CD4-positive, alpha-beta T cell treated with Interleukin-2 at 100 ng/mL for 4 hours (primary cell): ENCODE measurements around the gene MED14.

Source experiments
- DNase-seq: peaks from one replicate; pipeline ENCODE4 v3.0.0-alpha.2; 2020; ENCODE audit warnings: low spot score

Gene MED14

DNA sequence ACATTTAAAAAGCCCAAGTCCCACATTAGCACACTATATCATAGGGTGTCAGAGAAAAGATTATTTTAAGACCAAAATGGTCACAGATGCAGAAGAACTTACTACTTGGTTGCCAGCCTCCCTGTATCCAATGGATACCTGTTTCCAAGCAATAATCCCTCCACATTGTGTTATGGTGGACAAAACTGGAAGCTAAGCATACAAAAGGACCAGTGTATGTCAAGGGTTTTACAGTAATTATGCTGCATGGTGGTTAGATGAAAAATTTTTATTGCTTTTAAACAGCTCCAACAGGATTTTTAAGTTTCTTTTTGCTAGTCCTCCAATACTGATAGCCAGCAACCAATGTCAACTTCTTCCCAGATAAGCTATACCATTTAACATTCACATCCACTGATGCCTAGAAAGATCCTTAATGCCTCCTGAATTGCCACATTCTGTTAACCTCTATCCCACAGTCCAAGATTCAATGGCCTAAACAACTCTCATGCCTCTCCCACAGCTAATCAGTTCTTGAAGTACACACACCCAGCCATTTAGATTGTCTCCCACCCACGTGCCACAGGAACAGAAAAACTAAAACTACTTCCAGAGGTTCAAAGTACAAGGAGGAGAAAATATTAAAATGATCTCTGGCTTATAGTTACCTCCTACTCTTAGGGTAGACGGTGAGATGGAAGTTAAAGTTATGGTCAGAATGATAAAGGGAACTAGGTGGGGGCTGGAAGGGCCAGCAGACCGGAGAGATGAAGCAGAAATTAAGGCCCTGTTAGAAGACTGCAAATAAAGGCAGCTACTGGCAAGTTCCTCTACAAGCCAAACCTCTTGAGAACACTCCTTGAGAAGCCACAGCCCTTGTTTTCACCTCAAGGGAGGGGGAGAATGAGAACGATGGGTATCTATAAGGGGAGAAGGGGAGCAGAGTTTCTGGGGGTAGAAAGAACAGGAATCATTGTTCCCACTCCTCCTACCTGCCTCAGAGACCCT lies 5.5 kb downstream of the MED14 start:
- DNase-seq, result no peak

DNA sequence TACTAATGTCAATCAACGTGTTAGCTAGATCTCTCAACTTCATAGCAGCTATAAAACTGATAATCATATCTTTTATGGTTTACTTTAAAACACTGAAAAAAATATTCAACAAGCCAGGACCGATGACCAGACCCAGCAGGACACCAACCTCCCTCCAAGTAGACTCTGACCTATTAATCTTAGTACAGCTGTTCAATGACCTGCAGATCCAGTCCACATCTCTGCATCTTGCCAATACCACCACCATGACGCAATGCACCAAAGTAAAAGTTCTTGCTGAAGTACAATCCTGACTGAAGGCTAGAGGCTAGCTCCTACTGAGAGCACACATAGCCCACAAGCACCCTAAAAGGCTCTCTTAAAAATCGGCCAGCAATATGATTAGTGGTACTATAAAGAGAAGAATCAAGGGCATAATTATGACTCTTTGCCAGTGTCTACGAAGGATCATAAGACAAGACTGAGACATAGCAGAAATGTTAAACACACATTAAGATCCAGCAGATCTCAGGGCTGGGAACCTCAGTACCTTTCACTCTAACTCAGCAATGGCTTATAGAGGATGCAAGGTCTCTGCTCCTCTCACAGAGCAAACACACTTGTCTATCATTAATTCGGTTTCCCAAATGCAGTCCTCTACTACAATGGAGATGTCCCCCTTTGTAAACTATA lies 7.6 kb downstream of the MED14 start:
- DNase-seq, result no peak

DNA sequence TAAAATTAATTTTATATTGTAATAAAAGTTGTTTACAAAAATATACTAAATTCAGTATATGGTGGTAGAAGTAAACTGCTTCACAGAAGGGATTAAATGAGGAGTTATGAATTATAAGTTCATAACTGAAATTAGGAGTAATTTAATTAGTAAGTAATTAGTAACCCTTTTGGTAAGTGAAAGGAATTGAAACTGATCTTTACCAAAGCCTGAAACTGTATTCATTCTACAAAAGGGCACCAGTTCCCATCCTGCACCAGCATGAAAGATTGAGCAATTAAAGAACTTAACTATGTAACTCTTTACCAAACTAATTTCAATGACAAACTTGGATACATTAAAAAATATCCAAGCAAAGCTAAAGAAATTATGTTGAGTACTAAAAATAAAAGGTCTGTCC lies 8.2 kb downstream of the MED14 start:
- DNase-seq, result no peak

DNA sequence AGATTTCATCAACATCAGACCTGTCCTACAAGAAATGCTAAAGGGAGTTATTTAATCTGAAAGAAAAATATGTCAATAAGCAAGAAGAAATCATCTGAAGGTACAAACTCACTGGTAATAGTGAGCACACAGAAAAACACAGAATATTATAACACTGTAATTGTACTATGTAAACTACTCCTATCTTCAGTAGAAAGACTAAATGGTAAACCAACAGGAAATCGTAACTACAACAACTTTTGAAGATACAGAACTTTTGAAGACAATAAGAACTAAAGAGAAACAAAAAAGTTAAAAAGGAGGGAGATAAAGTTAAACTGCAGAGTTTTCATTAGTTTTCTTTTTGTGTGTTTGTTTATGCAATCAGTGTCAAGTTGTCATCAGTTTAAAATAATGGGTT lies 12.4 kb downstream of the MED14 start:
- no peak for DNase-seq

DNA sequence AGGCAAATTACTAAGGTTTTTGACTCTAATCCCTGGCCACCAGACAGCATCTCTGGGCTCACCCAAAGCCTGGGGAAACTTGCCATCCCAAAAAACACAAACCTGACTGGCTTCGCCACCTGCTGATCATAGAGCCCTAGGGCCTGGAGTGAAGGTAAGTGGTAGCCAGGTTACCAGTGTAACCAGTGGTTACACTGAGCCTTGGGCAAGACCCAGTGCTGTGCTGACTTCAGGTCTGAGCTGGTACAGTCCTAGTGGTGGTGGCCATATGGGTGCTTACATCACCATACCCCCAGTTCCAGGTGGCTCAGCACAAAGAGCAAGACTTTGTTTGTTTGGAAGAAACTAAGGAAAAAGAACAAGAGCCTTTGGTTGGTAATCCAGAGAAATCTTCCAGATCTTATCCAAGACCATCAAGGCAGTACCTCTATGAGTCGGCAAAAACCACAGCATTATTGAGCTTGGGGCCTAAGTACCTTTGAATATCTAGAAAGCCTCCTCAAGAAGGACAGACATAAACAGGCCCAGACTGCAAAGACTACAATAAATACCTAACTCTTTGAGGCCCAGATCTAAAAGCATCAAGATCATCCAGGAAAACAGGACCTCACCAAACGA lies 13.7 kb downstream of the MED14 start:
- no peak for DNase-seq

DNA sequence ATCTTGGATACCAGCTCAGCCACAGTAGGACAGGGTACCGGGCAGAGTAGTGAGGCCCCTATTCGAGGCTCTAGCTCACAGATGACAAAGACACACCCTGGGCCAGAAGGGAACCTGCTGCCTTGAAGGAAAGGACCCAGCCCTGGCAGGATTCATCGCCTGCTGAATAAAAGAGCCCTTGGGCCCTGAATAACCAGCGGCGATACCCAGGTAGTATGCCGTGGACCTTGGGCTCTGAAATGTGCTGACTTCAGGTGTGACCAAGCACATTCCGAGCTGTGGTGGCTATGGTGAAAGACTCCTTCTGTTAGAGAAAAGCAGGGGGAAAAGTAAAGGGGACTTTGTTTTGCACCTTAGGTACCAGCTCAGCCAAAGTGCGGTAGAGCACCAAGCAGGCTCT lies 14.6 kb downstream of the MED14 start:
- DNase-seq, result no peak

DNA sequence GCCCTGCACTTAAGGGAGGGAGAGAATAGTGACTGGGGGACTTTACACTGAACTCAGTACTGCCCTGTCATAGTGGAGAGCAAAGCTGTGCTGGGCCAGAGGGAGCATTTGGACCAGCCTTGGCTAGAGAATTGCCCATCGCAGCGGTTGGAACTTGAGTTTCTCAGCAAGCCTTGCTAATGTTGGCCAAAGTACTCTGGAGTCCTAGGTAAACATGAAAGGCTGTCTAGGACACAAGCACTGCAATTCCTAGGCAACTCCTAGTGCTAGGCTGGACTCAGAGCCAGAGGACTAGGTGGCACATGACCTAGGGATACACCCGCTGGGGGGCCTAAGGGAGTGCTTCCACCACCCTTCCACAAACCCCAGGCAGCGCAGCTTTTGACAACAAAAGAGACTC lies 15.0 kb downstream of the MED14 start:
- no peak for DNase-seq

DNA sequence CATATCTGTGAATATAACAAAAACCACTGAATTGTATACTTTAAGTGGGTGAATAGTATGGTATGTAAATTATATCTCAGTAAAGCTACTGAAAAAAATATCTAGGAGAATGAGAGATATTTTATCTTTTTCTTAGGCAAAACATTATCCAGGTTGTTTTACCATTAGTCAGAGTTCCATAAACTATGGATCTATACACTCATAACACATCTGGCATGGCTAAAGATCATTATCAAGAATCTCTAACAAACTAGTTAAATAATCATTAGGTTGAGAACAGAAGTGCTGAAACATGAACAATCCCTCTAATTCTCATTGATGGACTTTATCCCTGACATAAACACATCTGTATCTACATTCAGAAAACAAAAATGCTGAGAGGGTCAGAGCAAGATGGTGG lies 15.6 kb downstream of the MED14 start:
- no peak for DNase-seq

DNA sequence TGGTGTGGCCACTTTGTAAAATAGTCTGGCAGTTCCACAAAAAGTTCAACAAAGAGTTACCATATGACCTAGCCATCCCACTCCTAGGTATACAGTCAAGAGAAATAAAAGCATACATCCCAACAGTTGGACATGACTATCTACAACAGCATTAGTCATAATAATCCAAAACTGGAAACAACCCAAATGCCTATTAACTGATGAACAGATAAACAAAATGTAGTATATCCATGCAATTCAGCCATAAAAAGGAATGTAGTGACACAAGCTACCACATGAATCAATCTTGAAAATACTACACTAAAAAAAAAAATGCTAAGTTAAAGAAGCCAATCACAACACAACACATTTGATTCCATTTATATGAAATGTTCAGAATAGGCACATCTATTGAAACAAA lies 16.1 kb downstream of the MED14 start:
- no peak for DNase-seq

DNA sequence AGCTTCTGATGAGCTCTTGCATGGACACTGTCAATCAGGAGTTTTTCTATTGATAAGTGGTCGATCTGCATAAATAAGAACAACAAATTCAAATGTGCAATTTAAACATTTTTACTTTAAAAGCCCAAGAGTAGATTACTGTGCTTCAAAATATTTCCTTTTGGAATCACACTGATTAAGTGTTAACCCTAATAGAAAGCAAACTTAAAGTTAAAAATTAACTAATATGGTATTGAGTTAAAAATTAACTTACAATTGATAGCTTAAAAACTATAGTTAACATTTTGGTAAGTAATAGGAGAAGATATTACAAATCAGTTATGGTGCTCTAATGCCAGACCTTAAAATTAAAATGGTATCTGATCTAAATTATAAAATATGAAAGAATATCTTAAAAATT lies 25.9 kb downstream of the MED14 start:
- DNase-seq, result no peak

DNA sequence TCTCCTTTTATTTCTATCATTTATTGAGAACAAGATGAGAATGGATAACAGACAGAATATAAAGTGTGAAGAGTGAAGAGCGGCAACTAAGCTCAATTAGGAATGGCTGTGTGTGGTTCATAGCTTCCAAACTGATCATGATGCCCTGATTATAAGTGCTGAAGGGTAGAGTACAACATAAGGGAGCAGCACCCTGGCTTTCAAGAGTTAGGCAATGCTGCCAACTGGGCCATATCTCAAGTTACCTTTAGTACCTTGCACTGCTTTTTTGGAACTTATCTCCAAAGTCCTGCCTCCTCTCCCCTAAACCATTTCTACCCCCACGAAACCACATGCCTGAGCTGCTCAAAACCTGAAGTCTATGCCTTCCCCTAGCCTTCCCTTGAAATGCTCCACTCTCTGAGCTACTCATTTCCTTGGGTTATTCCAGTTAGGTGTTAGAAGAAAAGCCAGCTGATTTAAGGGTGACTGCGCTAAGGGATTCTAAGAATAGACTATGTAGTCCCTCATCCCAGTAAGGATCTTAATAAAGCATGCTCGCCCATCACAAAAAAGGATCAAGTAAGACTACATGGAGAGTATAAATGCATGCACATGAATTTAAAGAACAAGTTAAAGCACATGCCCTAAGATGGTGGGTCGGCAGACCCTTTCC lies 29.6 kb downstream of the MED14 start:
- DNase-seq, result no peak

DNA sequence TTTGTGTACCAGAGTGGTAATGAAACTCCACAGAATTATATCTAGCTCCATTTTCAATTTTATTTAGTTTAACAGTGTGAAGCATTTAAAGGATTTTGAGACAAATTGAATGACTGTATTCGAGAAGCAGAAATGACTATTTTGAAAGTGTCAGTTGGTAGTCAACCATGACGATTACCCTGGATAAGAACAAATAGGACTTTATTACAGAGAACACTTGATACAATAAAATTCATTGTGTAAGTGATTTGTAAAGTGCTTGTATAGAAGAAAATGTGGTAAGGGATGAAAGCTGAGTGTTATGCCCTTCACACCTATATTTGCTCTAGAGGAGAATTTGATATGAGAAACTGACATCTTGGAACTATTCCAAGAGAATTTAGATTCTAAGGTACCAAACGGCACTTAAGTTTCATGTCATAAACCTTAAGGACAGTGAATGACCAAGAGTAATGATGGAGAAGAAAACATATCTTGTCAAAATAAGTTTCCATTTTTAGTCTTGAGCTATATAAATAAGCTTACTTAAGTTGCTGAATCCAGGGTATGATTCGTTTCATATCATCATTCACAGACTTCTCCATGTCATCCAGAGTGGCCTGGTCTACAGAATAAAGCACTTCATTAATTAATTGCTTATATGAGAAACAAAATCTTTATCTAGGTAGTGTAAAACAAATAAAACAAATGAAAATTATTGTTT lies 34.6 kb downstream of the MED14 start:
- DNase-seq, result no peak

DNA sequence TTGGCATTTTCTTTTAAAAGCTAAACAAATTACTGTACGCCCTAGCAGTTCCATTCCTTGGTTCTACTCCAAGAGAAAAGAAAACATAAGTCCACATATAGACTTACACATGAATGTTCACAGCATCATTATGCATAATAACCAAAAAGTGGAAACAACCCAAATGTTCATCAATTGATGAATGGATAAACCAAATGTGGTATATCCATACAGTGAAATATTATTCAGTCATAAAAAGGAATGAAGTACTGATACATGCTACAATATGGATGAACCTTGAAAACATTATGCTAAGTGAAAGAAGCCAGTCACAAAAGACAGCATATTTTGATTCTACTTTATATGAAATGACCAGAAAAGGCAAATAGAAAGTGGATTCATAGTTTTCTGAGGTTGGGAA lies 36.5 kb downstream of the MED14 start:
- no peak for DNase-seq

DNA sequence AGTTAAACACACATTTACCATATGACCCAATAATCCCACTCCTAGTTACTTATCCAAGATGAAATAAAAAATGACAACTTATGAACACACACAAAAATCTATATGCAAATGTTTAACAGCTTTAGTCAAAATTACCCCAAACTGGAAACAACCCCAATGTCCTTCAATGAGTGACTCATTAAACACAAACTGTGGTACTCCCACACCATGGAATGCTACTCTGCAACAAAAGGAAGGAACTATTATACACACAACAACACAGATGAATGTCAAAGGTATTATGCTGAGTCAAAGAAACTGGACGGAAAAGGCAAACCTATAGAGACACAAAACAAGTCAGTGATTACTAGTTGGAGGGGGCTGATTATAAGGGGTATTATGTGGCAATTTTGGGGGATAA lies 40.5 kb downstream of the MED14 start:
- DNase-seq, result no peak

DNA sequence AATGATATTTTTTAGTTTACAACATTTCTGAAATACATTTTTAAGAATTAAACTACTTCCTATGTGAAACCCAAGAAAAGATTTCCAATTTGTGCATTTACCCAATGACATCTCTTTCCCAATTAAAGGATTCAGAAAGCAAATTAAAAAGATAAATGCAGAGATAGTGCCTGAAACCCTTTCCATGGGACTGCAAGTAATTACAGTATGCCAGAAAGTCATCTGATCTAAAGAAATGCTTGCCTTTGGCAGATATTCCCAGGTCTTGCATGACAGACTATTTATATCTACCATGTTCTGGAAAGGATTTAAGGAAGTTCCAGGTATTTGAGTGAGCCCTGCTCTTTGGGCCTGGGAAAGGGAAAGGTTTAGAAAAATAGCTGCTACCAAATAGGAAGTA lies 46.4 kb downstream of the MED14 start:
- DNase-seq, result no peak

DNA sequence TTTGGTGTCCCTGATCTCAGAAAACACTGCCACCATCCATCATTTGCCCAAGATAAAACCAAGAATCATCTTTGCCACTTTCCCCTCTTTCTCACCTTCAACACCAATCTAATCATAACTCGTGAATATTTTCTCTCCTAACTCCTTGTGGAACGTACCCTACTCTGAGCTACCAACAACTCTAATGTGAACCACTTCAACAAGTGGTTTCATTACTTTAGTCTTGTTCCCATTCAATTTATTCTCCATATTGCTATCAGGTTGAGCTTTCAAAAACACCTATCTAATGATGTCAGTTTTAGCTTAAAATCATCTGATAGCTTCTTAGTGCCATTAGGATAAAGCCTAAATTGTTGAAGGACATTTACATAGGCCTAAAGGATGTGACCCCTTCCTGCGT lies 48.2 kb downstream of the MED14 start:
- DNase-seq, result no peak

DNA sequence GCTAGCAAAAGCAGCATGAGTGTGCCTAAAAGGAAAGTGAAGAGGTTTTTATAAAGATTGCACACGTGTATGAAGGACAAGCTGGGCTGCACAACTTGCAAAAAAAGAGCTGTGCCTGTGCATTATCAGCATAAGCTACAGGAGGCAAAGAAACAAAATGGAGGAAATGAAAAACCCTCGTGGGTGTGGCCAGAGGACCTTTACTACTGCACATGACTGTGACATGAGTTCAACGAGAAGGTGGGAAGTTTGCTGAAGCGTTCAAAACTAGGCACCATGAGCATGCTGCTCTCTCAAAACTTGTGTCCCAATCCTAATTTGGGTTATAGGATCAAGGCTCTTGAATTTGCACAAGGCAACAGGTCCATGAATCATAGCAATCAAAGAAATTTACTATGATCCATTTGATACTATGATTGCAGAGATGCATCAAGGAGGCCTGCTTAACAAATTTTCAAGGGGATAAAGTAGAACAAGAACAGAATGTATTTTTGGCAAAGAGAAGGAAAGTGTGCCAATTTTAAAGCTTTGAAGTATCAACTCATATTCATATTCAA lies 49.9 kb downstream of the MED14 start:
- no peak for DNase-seq

DNA sequence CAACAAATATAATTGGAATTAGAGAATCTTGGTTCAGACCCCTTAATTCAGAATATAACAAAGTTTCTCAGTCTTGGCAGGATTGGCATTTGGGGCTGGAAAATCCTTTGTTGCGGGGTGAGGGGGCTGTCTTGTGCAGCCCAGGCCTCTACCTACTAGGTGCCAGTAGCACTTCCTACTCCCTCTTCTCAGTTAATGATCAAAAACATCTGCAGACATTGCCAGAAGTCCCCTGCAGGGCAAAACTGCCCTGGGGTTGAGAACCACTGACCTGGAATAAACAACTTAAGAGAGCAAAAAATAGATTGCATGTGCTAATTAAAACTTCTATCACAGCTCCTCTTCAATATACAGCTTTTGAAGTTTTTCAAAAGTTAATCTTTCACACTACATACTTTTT lies 51.2 kb downstream of the MED14 start:
- DNase-seq, result no peak

DNA sequence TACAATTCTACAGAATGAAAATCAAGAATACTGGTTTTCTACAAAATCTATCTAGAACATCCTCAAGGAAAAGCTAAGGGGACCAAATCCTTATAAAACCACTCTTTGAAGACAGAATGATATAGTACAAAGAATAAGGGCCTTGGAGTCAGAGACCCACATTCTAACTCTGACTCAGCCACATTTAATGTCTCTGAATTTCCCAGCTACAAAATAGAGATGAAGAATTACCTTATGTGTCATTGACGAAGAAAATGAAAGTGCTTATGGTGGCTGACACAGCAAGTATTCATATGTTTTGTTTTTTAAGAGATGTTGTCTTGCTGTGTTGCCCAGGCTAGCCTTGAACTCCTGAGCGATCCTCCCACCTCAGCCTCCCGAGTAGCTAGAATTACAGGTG lies 52.1 kb downstream of the MED14 start:
- DNase-seq, result no peak

DNA sequence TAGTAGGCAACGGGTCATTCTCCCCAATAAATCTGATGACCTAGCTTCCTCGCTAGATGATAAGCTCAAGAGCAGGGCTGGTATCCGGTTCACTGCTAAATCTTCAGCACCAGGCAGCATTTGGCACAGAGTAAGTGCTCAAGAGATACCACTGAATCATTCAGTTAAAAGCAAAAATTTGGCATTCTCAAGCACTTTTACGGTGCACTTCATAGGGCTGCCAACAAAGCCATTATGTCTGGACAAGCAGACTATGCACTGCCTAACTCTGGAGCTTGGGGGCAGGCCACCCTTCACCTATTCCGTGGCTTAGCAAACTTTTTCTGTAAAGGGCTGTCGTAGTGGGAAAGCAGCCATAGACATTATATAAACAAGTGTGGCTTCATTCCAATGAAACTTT lies 64.2 kb downstream of the MED14 start:
- DNase-seq, result no peak

DNA sequence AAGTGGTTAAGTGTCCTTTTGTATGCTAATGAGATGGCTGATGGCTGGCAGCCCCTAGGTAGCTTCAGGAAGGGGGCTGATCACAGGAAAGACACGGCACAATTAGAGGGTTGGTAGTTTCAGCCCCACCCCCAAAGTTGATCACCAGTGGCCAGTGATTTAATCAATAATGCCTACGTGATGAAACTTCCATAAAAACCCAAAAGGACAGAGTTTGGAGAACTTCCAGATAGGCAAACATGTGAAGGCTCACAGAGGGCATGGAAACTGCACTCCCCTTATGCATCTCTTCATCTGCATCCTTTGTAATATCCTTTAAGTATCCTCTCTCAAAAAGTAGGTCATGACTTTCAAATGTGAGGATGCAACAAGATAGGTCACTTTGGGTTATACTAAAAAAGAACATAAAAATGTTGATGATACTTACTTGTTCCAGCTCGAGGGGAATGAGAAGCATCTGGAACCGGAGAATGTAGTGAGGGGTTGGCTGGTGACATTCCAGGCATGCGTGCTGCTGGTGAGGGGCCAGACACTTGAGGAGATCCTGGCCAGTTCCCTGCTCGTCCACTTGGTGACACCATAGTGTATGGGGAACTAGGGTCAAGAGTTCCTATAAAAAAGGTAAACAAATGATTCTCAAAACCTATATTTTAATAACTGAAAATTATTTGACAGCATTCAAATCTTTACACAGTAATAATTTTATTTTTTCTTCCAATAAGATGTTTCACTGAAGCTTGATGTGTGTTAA lies 71.3 kb downstream of the MED14 start:
- no peak for DNase-seq
